Bladder microvascular endothelial cell (primary cell): ENCODE data around the gene MORN3. TPM values are rescaled to one million over a fixed set of nuclear protein-coding genes. Genes with fewer than 3 reads are reported as not detected.

Source experiments
- total RNA-seq: library from RNA; depleted of rRNA; stranded (reverse); fragments of >200 nt; gene quantifications from 2 replicates; pipeline ENCODE4 v1.2.3, GENCODE V29; 2014

MORN3 gene, protein sequence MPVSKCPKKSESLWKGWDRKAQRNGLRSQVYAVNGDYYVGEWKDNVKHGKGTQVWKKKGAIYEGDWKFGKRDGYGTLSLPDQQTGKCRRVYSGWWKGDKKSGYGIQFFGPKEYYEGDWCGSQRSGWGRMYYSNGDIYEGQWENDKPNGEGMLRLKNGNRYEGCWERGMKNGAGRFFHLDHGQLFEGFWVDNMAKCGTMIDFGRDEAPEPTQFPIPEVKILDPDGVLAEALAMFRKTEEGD
- total RNA-seq = 0.49 and 0.94 TPM in 2 replicates

DNA sequence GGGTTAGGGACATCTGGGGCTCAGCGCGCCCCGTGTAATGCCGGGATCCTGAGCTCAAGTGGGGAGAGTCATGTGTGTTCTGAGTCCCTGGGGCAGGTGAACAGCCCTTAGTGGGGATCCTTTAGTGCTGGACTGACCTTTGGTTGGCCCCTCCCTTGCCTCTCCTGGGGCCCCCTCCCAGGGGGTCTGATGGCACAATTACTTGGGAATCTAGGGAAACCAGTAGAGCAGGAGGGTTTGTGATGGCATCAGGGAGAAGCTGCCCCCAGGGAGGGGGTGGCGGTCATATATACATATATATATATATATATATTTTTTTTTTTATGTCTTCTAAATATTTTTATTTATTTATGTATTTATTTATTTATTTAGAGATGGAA lies at the start of gene MORN3:
Gene MORN3, minus strand, starts transcription at position 134 of the 380 bp plus-strand sequence. CDS start 171 bp downstream, outside the sequence.

DNA sequence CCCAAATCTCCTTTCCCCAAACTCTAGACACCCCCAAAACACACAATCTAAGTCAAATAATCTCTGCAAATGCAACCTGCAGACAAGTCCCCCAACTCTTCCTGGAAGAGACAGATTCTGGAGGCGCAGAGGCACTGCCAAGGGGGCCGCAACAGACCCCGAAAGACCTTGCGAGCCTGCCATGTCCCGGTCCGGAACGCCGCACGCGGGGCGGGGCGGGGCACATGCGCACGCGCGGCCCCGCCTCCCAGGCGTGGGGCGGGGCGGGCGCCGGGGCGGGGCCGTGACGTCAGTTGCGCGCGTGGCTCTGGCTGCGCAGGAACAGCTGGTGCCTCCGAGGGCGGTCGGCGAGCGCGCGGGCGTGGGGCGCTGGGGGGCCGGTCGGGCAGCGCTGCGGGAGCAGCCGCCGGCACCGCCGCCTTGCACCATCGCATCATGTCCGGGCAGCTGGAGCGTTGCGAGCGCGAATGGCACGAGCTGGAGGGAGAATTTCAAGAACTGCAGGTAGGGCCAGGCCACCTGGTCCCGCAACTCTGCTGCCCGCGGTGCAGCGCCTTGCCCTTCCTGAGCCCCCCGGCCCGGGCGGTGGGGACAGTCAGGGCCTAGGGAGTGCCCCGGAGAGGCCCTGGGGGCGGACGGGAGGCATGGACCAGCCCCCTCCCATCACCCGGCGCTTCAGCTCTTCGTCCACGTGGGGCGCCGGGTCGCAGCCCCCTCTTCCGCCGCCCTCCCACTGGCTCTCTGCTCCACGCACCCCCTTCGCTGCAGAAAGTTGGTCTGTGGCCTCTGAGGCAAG lies 43.2 kb upstream of the MORN3 start, which contains the start of gene TMEM120B:
Gene TMEM120B, plus strand, starts transcription at position 292 of the 796 bp plus-strand sequence. Its CDS starts 144 bp downstream, at position 436.

DNA sequence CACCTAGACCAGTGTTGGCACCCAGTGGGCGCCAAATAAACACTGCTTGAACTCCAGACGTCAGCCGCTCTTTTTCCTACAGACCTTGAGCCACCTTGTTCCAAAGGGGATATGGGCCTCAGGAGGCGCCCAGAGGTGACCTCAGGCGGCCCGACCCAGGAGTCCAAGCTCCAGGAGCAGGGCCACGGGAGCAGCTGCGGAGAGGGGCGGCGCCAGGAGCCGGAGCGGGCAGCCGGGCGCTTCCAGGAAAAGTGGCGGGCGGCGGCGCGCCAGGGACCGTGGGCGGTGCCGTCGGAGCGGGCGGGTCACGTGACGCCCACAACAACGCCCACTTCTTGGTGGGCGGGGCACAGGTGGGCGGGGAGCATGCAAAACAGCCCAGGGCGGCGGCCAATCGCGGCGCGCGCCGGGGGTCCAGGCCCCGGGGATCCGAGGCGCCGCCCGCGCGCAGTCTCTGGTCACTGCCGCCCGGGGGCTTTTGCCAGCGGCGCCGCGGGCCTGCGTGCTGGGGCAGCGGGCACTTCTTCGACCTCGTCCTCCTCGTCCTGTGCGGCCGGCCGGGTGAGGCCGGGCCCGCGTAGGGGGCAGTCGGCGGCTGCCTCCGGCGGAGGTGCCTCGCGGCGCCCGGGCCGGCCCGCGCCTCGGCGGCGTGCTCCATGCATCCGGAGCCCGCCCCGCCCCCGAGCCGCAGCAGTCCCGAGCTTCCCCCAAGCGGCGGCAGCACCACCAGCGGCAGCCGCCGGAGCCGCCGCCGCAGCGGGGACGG lies 43.2 kb downstream of the MORN3 start, which contains the start of gene ORAI1:
Gene ORAI1, plus strand, starts transcription at position 444 of the 766 bp plus-strand sequence.

Other genes starting within 250 kb of the MORN3 start
- 14.1 and 23.3 TPM in 2 replicates for gene KDM2B, start 88.6 kb downstream of the MORN3 start, total RNA-seq
- gene ORAI1, start 43.1 kb downstream of the MORN3 start, total RNA-seq = 13.1 and 18.6 TPM in 2 replicates
- gene TMEM120B, start 43.1 kb upstream of the MORN3 start, total RNA-seq = 3.1 and 9.8 TPM in 2 replicates
- 3.9 and 5.8 TPM in 2 replicates for gene RHOF, start 124.0 kb upstream of the MORN3 start, total RNA-seq
- gene SETD1B, start 134.4 kb upstream of the MORN3 start, total RNA-seq = 2.6 and 6.6 TPM in 2 replicates
- gene HPD, start 189.2 kb upstream of the MORN3 start, total RNA-seq = not detected in 2 replicates
- 70.3 and 135 TPM in 2 replicates for gene PSMD9, start 219.1 kb upstream of the MORN3 start, total RNA-seq
- gene CFAP251, start 248.9 kb upstream of the MORN3 start, total RNA-seq = 1.1 and 5.9 TPM in 2 replicates